HG03520 (cell line): ENCODE results near the gene ZFYVE28.

Source experiments
- ATAC-seq: cut with Tn5 transposase; IDR thresholded peaks from one replicate; pipeline ENCODE4 v1.9.1; 2021; ENCODE audit warnings: mild to moderate bottlenecking, moderate library complexity; ENCODE audit not compliant: unreplicated experiment

ZFYVE28 gene

DNA sequence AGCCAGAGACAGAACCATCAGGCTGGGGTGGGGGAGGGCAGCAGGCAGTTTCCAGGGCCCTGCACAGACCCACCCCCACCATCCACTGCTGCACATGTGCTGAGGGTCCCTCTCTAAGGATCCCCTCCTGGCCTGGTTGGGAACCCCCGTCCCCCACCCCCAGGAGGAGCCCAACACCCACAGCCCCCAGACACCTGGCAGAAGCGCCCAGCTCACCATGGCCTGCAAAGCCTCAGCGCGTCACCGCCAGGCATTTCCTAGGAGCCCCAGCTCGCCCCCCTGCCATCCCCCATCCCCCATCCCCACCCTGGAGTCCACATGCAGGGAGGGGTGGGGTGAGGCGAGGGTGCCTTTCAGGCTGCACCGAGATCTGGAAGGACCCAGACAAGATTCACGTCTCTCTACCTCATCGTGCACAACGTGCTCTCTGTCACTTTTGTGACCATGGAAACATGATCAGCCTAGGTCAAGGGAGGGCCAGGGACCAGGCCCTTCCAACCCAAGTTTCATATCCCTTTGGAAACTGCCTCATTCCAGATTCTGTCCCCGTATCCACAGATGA, 165.8 kb downstream of the ZFYVE28 start:
- no peak for ATAC-seq

DNA sequence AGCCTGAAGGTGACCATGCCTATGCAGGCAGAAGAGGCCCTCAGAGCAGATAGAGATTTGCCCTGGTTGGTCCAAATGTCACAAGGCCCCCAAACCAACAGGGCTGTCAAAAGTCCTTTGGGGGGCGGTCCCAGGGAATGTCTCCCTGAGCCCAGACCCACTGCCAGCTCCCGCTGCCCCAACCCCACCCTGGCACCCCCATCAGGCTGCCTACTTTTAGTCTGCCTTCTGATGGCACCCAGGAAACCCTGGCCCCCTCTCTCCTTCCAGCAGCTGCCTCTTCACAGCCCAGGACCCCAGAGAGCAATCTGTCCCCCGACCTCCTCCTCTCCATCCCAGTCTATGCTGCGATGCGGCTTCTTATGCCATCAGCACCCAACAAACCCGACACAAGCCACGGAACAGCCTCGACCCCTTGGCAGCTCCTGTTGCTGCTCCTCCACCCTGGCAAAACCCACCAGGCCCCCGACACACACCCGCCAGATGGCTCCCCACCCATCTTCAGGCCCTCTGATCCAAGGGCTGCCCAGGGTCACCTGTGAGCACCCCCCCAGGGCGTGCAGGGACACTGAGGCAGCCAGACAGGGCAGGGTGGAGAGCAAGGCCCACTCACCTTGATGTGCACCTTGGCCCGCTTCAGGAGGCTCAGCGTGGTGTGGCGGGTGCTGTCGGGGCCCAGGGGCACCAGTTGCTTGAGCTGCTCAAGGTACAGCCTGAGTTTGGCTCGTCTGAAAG, 166.5 kb downstream of the ZFYVE28 start:
- ATAC-seq = no peak

DNA sequence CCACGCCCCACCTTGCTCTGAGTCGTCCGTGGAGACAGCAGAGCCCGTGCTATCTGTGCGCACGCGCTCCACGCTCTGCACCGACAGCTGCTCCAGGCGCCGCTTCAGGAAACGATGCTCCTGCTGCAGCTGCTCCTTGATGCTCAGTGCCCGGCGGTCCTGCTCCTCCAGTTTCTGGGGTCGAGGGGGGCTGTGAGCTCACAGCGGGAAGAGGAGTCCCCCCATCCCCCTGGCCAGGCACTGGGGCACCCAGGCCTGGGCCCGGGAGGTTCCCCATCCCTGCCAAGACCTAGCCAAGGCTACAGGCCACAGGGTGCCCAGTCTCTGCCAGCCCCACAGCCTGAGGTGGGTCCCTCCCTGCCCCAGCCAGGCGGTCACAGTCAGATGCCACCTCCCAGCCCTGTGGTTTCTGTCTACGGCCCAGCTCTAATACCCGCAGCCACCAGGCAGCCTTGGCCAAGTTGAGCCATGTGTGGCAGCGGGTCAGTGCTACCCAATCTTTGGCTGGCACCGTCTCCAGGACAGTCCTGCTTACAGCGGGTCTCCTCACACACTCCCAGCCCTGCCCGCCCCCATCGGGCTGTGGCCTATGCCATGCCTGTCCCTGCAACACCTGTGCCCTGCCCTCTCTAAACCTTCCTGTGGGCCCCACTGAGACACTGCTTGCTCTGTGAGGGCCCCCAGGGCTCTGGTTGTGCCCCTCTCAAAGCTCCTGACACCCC, 167.2 kb downstream of the ZFYVE28 start:
- no peak for ATAC-seq

DNA sequence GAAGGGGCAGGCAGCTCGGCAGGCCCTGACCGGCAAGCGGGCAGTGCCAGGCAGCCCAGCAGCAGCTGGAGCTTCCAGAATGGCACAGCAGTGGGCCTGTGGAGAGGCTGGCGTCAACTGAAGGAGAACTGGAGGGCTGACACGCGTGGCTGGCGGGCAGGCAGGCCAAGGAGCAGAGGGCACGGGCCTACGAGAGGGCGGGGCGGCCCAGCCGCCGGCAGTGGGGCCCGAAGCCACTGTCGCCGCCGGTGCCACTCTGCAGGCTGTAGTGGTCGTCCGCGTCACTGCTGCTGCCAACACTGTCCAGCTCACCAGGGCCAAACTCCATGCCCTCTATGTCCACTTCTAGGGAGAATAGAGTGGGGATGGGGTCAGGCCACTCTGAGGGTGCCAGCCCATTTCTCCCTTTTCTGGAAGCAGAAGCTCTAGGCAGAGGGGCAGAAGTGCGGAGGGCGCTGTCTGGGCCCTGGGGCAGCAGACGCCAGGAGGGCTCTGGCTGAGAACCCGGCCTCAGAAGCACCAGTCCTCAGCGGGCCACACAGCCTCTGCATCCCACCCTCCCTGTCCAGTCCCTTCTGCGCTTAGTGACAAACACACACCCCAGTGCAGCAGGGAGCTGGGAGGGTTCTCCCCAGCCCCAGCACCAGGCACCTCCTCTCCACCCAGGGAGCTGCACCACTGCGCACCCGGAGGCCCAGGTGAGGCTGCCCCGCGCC, 167.9 kb downstream of the ZFYVE28 start:
- no peak for ATAC-seq

DNA sequence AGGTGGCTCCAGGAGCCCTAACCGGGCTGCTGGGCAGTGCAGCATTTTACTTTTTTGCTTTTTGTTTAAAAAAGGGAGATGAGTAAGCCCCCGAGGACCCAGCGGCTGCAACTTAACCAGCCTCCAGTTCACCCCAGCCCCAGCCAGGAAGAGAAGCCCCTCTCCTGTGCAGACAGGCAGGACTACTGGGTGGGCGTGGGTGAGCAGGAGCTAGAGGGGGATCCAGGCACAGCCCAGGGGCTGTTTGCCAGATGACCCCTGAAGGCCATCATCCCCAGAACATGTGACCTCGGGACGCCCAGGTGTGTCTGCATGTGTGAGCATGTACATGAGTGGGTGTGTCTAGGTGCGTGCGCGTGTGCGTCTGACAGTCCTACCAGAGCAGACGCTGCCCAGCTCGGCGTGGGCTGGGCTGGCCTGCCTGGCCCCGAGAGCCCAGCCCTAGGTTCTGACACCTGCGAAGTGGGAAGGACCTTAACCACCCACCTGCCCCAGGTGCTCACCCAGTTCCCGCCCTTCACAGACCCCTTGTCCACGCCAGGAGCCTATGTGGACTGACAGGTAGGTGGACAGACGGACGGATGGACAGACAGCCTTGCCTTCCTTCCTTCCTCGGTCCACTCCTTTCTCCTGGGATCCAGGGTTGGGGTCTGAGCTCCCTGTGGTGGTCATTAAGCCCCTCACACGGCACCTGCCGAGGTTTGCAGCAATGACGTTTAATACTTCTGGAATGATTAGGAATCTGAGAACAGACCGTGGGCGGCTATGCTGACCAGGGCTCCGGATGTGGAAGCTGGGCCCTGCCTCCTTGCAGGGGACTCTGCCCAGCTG, 168.7 kb downstream of the ZFYVE28 start:
- no peak for ATAC-seq

DNA sequence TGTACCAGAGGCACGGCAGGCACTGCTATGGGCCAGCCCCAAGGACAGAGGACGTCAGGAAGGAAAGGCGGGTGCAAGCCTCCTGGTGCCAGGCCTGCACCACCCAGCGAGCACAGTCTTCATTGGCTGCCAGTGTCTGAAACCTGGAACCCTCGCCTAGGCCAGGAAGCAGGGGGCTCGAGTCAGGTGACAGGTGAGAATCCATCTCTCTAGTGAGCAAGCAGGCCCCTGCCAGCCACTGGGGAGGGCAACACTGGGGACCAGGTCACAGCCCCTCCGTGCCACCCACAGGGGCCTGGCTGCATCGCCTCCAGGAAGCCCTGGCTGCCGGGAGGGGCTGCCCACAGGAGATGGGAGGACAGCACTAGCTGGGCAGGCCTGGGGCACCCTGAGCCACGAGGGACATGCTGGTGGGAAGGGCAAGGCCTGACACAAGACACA, 169.6 kb downstream of the ZFYVE28 start:
- no peak for ATAC-seq

DNA sequence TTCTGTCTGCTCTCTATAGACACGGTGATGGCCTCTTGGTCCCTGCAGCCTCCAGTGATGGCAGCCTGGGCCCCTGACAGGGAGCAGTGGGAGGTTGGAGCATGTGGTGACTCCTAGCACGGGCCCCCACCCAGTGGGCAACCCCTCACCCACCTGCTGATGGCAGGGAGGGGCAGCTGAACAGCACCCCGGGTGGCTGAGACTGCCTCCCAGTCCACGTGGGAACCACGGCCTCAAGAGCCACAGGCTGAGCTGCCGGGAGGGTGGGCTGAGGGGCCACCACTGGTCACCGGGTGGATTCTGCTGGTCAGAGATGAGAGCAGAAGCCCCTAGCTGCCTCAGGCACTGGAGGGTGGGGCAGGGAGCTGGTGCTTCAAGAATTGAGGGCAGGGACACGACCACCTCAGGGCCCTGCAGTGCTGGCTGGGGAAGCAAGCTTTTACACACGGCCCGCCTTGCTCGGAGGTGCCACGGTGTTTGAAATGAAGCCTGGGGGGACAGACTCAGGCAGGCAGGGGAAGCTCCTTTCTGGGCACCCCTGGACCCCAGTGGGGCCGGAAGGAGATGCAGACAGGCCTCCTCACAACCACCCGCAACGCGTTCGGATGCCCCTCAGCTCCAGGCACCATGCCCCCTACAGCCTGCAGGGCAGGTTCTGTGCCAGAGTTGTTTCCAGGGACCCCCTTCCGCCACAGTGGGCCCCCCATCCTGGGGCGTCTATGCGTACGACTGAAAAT, 170.2 kb downstream of the ZFYVE28 start:
- no peak for ATAC-seq

DNA sequence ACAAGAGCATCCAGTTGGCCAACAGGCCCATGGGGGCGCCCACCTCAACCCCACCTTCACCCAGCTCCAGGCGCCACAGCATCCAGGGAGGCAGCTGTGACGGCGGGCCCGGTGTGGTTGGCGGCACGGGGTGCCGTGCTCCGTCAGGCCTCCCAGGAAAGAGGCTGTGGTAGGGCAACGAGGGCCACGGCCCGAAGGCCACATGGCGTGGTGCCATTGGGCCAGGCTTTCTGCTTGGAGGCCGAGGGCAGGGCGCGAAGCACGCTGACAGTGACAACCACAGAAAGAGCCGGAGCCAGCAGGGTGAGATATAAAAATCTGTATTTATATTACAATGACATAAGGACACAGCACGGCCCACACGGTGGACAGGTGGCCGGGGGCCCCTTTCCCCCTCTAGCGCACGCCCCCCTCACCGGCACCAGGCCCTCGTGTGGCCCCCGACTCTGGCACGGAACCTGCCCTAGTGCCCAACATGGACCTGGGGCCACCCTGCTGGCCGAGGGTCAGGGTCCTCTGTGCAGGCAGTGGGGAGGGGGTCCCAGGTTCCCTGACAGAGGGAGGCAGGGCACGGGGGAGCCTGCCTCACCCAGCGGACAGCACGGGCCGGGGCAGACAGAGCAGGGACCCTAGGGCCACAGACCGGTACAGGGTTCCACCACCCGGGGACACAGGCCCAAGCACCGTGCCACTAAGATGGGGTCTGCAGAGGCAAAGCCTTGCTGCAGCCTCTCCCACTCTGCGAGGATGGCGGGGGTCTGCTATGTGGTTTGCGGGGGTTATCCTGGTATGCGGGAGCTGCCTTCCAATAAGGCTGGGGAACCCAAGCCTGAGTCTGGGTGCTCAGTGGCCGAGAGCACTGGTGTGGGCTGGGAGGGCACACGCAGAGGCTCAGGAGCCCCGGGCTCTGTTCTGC, 171.1 kb downstream of the ZFYVE28 start:
- ATAC-seq = no peak

DNA sequence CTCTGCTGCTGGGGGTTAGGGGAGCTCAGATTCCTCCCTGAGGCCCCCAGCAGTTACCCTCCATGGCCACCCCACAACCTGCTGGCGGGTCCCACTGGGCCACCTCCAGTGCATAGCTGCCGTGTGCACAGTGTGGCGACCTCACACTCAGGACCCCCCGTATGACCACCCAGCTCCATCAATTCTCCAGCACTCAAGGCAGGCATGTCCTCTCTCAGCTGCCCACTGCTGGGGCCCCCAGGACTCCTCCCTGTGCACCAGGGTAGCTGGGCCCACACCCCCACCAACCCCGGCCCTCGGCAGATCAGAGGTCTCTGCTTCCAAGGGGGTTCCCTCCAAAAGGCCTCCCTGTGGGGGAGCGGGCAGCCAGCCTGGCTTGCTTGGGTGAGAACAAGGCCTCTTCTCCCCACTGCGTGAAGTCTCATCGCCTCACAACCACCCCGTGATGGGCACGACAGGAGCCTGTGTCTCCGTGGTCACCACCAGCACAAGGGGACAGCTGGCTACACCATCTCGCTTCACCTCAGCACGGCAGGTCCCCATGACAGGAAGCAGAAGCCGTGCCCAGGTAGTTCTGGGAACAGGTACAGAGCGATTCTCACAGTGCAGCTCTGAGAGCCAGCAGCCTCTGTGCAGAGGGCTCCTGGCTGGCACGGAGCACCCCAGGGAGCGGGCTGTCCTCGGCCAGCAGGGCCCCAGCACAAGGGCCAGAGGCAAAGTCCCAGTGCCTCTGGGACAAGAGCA, 171.9 kb downstream of the ZFYVE28 start:
- no peak for ATAC-seq

DNA sequence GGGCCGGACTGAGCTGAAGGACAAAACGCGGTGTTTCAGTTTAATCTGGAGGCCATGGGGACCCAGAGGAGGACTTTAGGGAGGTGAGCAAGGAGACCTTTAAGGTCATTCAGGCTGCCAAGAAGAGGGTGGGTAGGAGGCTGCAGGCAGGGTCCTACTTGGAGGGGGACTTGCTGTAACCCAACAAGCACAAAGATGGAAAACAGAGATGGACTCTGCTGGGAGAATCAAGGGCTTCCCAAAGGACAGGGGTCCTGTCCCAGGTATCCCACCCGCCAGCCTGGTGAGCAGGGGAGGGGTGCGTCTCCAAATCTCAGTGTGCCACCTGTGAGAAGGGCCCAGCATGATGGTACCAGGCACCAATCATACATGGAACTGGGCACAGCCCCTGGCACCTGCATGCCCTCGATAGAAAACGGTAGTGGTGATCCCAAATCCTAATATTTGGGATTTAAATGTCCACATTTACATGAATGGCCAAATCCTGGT, 172.6 kb downstream of the ZFYVE28 start:
- no peak for ATAC-seq

DNA sequence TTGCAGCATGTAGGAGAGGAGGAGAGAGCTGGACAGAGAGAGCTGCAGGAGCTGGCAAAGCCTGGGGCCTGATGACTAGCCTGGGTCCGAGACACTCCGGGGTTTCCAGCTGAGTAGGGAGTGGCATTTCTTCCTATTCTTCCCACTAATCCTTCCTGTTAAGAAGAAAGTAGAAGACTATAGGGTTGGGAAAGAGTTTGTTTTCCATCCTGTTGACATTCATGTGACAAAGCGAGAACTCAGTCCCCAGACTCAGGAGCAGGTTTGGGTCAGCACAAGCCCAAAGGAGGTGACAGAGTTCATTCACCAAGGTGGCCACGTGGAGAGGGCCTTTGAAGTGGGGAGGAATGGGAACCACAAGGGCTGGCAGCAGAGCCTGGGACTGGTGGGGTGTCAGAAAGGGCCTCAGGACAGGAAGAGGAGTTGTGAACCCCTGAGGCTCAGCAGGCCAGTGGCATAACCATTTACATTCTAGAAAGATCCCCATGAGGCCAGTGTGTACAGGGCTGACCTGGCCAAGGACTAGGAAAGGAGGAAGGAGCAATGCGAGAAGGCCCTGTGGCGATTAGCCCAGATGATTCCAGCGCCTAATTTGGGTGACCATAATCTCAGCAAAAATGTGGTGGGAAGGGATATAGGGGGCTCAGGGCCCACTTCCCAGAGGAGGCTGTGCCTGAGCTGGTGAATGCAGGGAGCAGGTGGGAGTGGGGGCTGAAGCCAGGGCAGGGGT, 173.2 kb downstream of the ZFYVE28 start:
- ATAC-seq = no peak

DNA sequence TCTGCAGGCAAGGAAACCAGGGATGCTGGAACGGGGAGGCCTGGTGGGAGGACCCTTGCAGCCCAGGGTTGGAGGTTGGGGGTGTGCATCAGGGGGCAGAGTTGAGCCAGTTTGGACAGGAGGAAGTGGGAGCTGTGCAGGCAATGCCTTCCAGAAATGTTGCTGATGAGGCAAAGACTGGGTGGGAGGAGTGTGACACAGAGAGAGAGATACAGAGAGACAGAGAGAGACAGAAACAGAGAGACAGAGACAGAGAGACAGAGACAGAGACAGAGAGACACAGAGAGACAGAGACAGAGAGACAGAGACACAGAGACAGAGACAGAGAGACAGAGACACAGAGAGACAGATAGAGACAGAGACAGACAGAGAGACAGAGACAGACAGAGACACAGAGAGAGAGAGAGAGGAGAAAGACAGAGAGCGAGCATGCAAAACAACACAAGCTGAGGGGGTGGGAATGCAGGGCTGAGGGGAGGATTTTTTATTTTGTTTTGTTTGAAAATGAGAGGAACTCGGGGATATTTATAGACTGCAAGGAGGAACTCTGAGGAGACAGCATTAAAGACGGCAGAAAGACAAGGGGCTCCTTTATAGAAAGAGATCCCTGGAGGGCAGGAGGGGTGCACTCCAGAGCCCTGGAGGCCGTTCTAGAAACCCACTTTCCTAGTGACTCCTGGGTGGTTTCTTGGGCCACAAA, 174.6 kb downstream of the ZFYVE28 start:
- no peak for ATAC-seq

DNA sequence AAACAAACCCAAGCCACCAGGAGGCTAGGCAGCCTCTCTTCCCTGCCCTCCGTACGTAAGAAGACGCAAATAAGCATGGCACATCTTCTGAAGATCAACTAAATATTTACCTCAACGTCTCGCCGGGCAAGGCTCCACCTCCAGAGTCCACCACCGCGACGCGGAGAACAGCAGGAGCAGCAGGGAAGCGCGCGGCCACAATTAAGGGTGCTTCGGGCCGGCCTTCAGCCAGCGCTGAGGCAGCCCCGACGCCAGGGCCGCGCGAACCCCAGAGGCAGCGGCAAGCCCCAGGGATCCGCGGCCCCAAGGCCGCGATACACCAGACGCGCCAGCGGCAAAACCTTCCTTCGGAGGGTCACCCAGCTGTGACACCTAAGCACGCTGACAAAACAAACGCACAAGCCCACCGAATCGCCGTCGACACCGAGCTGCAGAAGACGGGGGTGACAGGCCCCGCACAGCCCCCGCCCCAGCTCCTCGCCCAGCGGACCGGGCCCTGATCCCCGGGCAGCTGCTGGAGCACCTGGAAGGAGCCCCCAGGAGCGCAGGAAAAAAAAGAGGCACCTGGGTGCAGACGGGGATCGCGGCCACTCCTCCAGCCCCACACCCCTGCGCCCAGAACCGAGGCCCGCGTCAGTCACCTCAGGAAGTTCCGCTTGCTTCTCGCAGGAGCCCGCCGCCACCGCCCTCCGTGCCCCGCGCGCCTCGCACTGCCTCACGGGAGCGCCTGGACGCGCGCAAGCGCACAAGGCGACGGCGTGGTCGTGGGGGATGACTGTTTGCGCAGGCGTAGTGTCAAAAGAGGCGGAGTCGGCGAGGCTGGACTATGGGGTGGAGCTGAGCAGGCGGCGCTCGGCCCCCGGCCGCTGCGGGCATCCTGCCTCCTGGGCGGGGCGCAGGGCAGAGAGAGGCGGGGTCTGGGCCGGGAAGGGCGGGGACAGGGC, 176.8 kb downstream of the ZFYVE28 start, which contains the start of the genes HAUS3 and POLN:
Gene HAUS3, minus strand, starts transcription at position 712 of the 944 bp plus-strand sequence. CDS start 1,175 bp downstream, outside the sequence.
Gene POLN, minus strand, starts transcription at position 712 of the 944 bp plus-strand sequence. CDS start 12,890 bp downstream, outside the sequence.
- ATAC-seq = peak; percentile 79

DNA sequence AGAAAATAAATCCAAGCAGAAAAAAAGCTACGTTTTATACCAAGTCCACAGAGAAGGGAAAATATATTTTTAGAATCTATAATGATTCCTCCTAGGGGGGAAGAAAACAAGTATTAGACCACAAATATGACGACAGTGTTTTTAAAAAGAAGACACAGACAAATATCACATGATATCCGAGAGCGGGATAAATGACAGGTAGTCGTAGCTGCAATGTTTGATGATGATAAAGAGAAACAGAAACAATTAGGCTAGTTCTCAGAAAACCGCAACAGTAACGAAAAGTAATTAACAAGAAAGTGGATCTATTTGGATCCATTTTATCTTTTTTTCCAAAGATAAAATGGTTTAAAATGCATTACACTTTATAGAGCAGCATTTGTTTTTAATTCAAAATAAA, 177.4 kb downstream of the ZFYVE28 start:
- ATAC-seq = no peak

DNA sequence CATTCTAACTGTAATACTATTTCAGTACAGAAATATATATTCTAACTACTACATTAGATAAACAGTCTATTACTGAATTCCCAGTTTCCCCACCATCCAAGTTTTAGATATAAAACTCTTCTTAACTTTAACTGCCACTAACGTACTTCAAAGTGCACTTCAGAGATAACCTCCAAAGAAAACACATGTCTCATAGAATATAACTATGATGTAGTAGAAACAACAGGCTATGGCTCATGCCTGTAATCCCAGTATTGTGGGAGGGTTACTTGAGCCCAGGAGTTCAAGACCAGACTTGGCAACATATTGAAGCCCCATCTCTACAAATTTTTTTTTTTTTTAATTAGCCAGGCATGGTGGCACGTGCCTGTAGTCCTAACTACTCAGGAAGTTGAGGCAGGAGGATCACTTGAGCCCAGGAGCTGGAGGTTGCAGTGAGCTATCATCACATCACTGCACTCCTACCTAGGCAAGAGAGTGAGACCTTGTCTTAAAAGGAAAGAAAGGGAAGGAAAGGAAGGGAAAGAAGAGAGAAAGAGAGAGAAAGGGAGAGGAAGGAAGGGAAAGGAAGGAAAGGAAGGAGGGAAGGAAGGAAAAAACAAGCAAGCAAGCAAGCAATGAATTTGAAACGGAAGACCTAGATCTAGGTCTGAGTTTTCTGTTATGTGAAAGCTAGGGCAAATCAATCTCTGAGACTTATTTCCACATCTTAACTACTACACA, 181.3 kb downstream of the ZFYVE28 start:
- ATAC-seq = no peak
